GM23338 (cell line): ENCODE measurements around the gene ZNF23. TPM values are rescaled to one million over a fixed set of nuclear protein-coding genes. Genes with fewer than 3 reads are reported as not detected.

ENCODE experiments used
- ATAC-seq: fragments of 200-7000 bp; cut with Tn5 transposase; 3 replicates; pipeline ENCODE4 v1.9.1; 2020
- DNase-seq: peaks from one replicate; pipeline ENCODE4 v3.0.0-alpha.2; 2015; ENCODE audit warnings: low spot score
- H2AFZ ChIP-seq: fragments of 200-600 bp; sonication (generic); 2 replicates; pipeline ENCODE4 v1.8.0; 2016; ENCODE audit warnings: antibody characterized with exemption, mild to moderate bottlenecking, moderate library complexity
- H3F3A ChIP-seq: fragments of 200-600 bp; sonication (generic); replicated peaks from 2 replicates; pipeline ENCODE4 v1.8.0; 2017; ENCODE audit warnings: antibody characterized with exemption, mixed run types, low read depth
- H3K27ac ChIP-seq: fragments of 200-600 bp; sonication (generic); 2 replicates; pipeline ENCODE4 v1.6.1; 2016; ENCODE audit warnings: low read depth
- H3K27me3 ChIP-seq: fragments of 200-600 bp; sonication (generic); 2 replicates; pipeline ENCODE4 v1.8.0; 2016; ENCODE audit warnings: mild to moderate bottlenecking, mixed run types, moderate library complexity; ENCODE audit not compliant: insufficient read depth
- H3K36me3 ChIP-seq: fragments of 200-600 bp; sonication (generic); 2 replicates; pipeline ENCODE4 v1.8.0; 2016; ENCODE audit warnings: mild to moderate bottlenecking; ENCODE audit not compliant: insufficient read depth
- H3K4me1 ChIP-seq: fragments of 200-600 bp; sonication (generic); 2 replicates; pipeline ENCODE4 v1.8.0; 2016; ENCODE audit warnings: mild to moderate bottlenecking, moderate library complexity; ENCODE audit not compliant: insufficient read depth
- H3K4me2 ChIP-seq: fragments of 200-600 bp; sonication (generic); 2 replicates; pipeline ENCODE4 v1.7.1; 2017; ENCODE audit warnings: mixed run types
- H3K4me3 ChIP-seq: fragments of 200-600 bp; sonication (generic); 2 replicates; pipeline ENCODE4 v1.6.1; 2016; ENCODE audit warnings: mixed run types
- H3K79me2 ChIP-seq: fragments of 200-600 bp; sonication (generic); replicated peaks from 2 replicates; pipeline ENCODE4 v1.8.0; 2017; ENCODE audit warnings: mild to moderate bottlenecking; ENCODE audit not compliant: insufficient read depth
- H3K9me2 ChIP-seq: fragments of 200-600 bp; sonication (generic); 2 replicates; pipeline ENCODE4 v1.8.0; 2017; ENCODE audit not compliant: insufficient read depth
- H4K20me1 ChIP-seq: fragments of 200-600 bp; sonication (generic); replicated peaks from 2 replicates; pipeline ENCODE4 v1.8.0; 2017; ENCODE audit warnings: mild to moderate bottlenecking; ENCODE audit not compliant: insufficient read depth
- H3K27ac Mint-ChIP-seq: 2 replicates; pipeline ENCODE4 v1.8.0; 2020; ENCODE audit warnings: inconsistent platforms, mild to moderate bottlenecking, moderate library complexity, mixed read lengths
- H3K27me3 Mint-ChIP-seq: 3 replicates; pipeline ENCODE4 v1.8.0; 2022; ENCODE audit warnings: low read depth, mild to moderate bottlenecking, moderate library complexity, mixed read lengths, inconsistent platforms; ENCODE audit not compliant: insufficient read depth, poor library complexity
- H3K36me3 Mint-ChIP-seq: 3 replicates; pipeline ENCODE4 v1.8.0; 2021; ENCODE audit warnings: low read depth, mild to moderate bottlenecking, inconsistent platforms, moderate library complexity, mixed read lengths
- H3K4me1 Mint-ChIP-seq: 3 replicates; pipeline ENCODE4 v1.8.0; 2020; ENCODE audit warnings: mild to moderate bottlenecking, inconsistent platforms, mixed read lengths
- H3K4me3 Mint-ChIP-seq: 3 replicates; pipeline ENCODE4 v1.8.0; 2021; ENCODE audit warnings: moderate library complexity, mild to moderate bottlenecking, inconsistent platforms, mixed read lengths
- H3K9me3 Mint-ChIP-seq: 3 replicates; pipeline ENCODE4 v1.8.0; 2020; ENCODE audit warnings: moderate library complexity, mild to moderate bottlenecking, inconsistent platforms, mixed read lengths
- ETS1 ChIP-seq: IDR thresholded peaks from 2 replicates; pipeline ENCODE4 v1.6.1; 2016; ENCODE audit warnings: antibody characterized with exemption
- EZH2 ChIP-seq: fragments of 200-600 bp; sonication (generic); IDR thresholded peaks from one replicate; pipeline ENCODE4 v1.8.0; 2017; ENCODE audit warnings: antibody characterized with exemption, mild to moderate bottlenecking, low read depth; ENCODE audit not compliant: unreplicated experiment
- EZH2phosphoT487 ChIP-seq: fragments of 200-600 bp; sonication (generic); IDR thresholded peaks from one replicate; pipeline ENCODE4 v1.8.1; 2018; ENCODE audit warnings: antibody characterized with exemption; ENCODE audit not compliant: unreplicated experiment
- JUNB ChIP-seq: IDR thresholded peaks from one replicate; pipeline ENCODE4 v1.6.1; 2016; ENCODE audit warnings: antibody characterized with exemption; ENCODE audit not compliant: unreplicated experiment
- NANOG ChIP-seq: IDR thresholded peaks from 2 replicates; pipeline ENCODE4 v1.6.1; 2016; ENCODE audit warnings: antibody characterized with exemption, borderline replicate concordance
- POLR2AphosphoS5 ChIP-seq: IDR thresholded peaks from 2 replicates; pipeline ENCODE4 v1.6.1; 2016; ENCODE audit warnings: antibody characterized with exemption, low read depth
- REST ChIP-seq: IDR thresholded peaks from one replicate; pipeline ENCODE4 v1.6.1; 2018; ENCODE audit warnings: antibody characterized with exemption; ENCODE audit not compliant: unreplicated experiment
- STAT1 ChIP-seq: IDR thresholded peaks from one replicate; pipeline ENCODE4 v1.6.1; 2016; ENCODE audit warnings: antibody characterized with exemption; ENCODE audit not compliant: unreplicated experiment
- ZNF114 ChIP-seq: fragments of 250-450 bp; sonication (Bioruptor Pico); IDR thresholded peaks from 2 replicates; pipeline ENCODE4 v1.5.0; 2020; ENCODE audit warnings: mild to moderate bottlenecking, moderate library complexity
- ZNF462 ChIP-seq: fragments of 250-450 bp; sonication (Bioruptor Pico); IDR thresholded peaks from 2 replicates; pipeline ENCODE4 v1.5.0; 2020; ENCODE audit warnings: mild to moderate bottlenecking, moderate library complexity
- polyA plus RNA-seq: library from polyadenylated mRNA; unstranded; fragments of >200 nt; fragmentation: Nextera tagmentation; extraction: Ambion mirVana; gene quantifications from 2 replicates; pipeline ENCODE4 v1.2.1, GENCODE V29; 2016
- total RNA-seq: library from RNA; depleted of rRNA; stranded (reverse); fragments of >200 nt; shearing (Covaris generic); gene quantifications from 2 replicates; pipeline ENCODE4 v1.2.3, GENCODE V29; 2014

The ZNF23 gene
- total and polyA plus RNA-seq, 2 experiments from 2014 or later = 8.4 to 8.8 TPM

- TF ChIP-seq ZNF462 (CRISPR knock-in tag) (no peak), EZH2 (no peak), POLR2AphosphoS5 (no peak), ETS1 (no peak), NANOG (no peak), JUNB (no peak)
Observed at GRCh38 chr16:71476457-71477124, 14.5 kb upstream of the ZNF23 start (continued).

GRCh38 chr16:71474864-71475263, 12.8 kb upstream of the ZNF23 start:
- H4K20me1 ChIP-seq = no peaks in the 10 kb centered on the region; the same call in 1 of the 2 replicates
- no peaks in the 10 kb centered on the region for H3F3A ChIP-seq
- H3K36me3 ChIP-seq = no peaks in the 10 kb centered on the region
- no peaks in the 10 kb centered on the region for H3K79me2 ChIP-seq
- no peaks in the 10 kb centered on the region for H3K9me3 Mint-ChIP-seq
- H3K27me3 Mint-ChIP-seq = peaks cover 4% of the 10 kb centered on the region
- H3K4me3 Mint-ChIP-seq = no peak overlapping the region
- H3K27me3 ChIP-seq = no peaks in the 10 kb centered on the region
- H3K27ac Mint-ChIP-seq = no peak overlapping the region
- H3K4me2 ChIP-seq = no peak overlapping the region
- no peak for ATAC-seq
- 0 out of 3 replicates have a peak, but pooled peaks cover 3% of the 10 kb centered on the region for H3K36me3 Mint-ChIP-seq
- H2AFZ ChIP-seq = no peak overlapping the region
- no peaks in the 10 kb centered on the region for H3K4me1 ChIP-seq
- H3K9me2 ChIP-seq = no peaks in the 10 kb centered on the region
- no peak overlapping the region for H3K4me3 ChIP-seq
- no peak for DNase-seq
- H3K27ac ChIP-seq = no peak overlapping the region
- H3K4me1 Mint-ChIP-seq = no peaks in the 10 kb centered on the region
- TF ChIP-seq POLR2AphosphoS5 (no peak), REST (no peak), EZH2phosphoT487 (no peak), JUNB (no peak), ETS1 (no peak), STAT1 (no peak), ZNF114 (CRISPR knock-in tag) (no peak), EZH2 (no peak)
